Measurements from ENCODE around the gene ATPAF1.

GRCh38 chr1:46601257-46602007 lies 66.7 kb downstream of the ATPAF1 start:
- TF ChIP-seq CTCF (IDR thresholded peaks at IDR 0.05) (no peak), POLR2A (IDR thresholded peaks at IDR 0.05) (no peak)

Measured in testis (tissue), 2 donors.